Measurements from ENCODE around the gene ZBTB38. TPM values are rescaled to one million over a fixed set of nuclear protein-coding genes. Genes with fewer than 3 reads are reported as not detected.

ZBTB38 gene
- polyA plus RNA-seq, 1 donor = 16.7 TPM

- DNase-seq (ENCODE audit: low read depth) = no peak
These were observed 18.4 kb downstream of the ZBTB38 start for GRCh38 chr3:141386611-141387111.

- no peak for DNase-seq (ENCODE audit: low read depth)
These were observed 19.2 kb downstream of the ZBTB38 start for GRCh38 chr3:141387516-141387915.

- no peak for DNase-seq (ENCODE audit: low read depth)
These were observed 20.1 kb downstream of the ZBTB38 start for GRCh38 chr3:141388395-141388794.

- no peak for DNase-seq (ENCODE audit: low read depth)
These were observed 20.7 kb downstream of the ZBTB38 start for GRCh38 chr3:141388823-141389621.

GRCh38 chr3:141389703-141390102 is 21.4 kb downstream of the ZBTB38 start:
- DNase-seq (ENCODE audit: low read depth) = no peak

- DNase-seq (ENCODE audit: low read depth) = no peak
These were observed 22.4 kb downstream of the ZBTB38 start for GRCh38 chr3:141390747-141391146.

GRCh38 chr3:141391298-141391990 is 23.1 kb downstream of the ZBTB38 start:
- DNase-seq (ENCODE audit: low read depth) = no peak

- no peak for DNase-seq (ENCODE audit: low read depth)
These were observed 23.6 kb downstream of the ZBTB38 start for GRCh38 chr3:141391991-141392316.

GRCh38 chr3:141392416-141392815 is 24.1 kb downstream of the ZBTB38 start:
- DNase-seq (ENCODE audit: low read depth) = no peak

- DNase-seq (ENCODE audit: low read depth) = no peak
These were observed 24.8 kb downstream of the ZBTB38 start for GRCh38 chr3:141392897-141393734.

GRCh38 chr3:141393735-141394076 is 25.4 kb downstream of the ZBTB38 start:
- DNase-seq (ENCODE audit: low read depth) = no peak

GRCh38 chr3:141394560-141394959 is 26.3 kb downstream of the ZBTB38 start:
- DNase-seq (ENCODE audit: low read depth) = no peak

- no peak for DNase-seq (ENCODE audit: low read depth)
These were observed 26.8 kb downstream of the ZBTB38 start for GRCh38 chr3:141395005-141395589.

GRCh38 chr3:141397996-141398395 is 29.7 kb downstream of the ZBTB38 start:
- DNase-seq (ENCODE audit: low read depth) = no peak

GRCh38 chr3:141399200-141399599 is 30.9 kb downstream of the ZBTB38 start:
- no peak for DNase-seq (ENCODE audit: low read depth)

- no peak for DNase-seq (ENCODE audit: low read depth)
These were observed 32.0 kb downstream of the ZBTB38 start for GRCh38 chr3:141400073-141400971.

- no peak for DNase-seq (ENCODE audit: low read depth)
These were observed 32.8 kb downstream of the ZBTB38 start for GRCh38 chr3:141401095-141401494.

- no peak for DNase-seq (ENCODE audit: low read depth)
These were observed 33.5 kb downstream of the ZBTB38 start for GRCh38 chr3:141401573-141402475.

- DNase-seq (ENCODE audit: low read depth) = no peak
These were observed 34.3 kb downstream of the ZBTB38 start for GRCh38 chr3:141402476-141403171.

All from forelimb muscle (tissue), 1 donor.